Bronchial epithelial cell (primary cell): ENCODE results near the gene CEMIP2. TPM values are rescaled to one million over a fixed set of nuclear protein-coding genes. Genes with fewer than 3 reads are reported as not detected.
"Not testable (repeated sequence)": the region's sequence is repeated elsewhere in the genome, so short reads cannot be mapped to it uniquely, and the experiment has no call there.

Experiments used
- DNase-seq: peaks from one replicate; pipeline ENCODE4 v3.0.0-alpha.2; 2010; ENCODE audit warnings: low read depth
- FAIRE-seq: peaks from 2 replicates; lab custom pipeline; 2011; peaks lifted over from hg19 to GRCh38; lab: Jason Lieb, UNC
- H3K27me3 ChIP-seq: 2 replicates; pipeline ENCODE4 v1.5.1; 2011; ENCODE audit warnings: low read length; ENCODE audit not compliant: control insufficient read depth, insufficient read depth
- H3K36me3 ChIP-seq: 2 replicates; pipeline ENCODE4 v1.5.1; 2011; ENCODE audit warnings: low read length; ENCODE audit not compliant: control insufficient read depth, insufficient read depth
- H3K4me3 ChIP-seq: 2 replicates; pipeline ENCODE4 v1.5.1; 2011; ENCODE audit warnings: mild to moderate bottlenecking, low read depth, low read length, control low read depth
- CTCF ChIP-seq: IDR thresholded peaks from 2 replicates; pipeline ENCODE4 v1.5.1; 2011; ENCODE audit warnings: mild to moderate bottlenecking, moderate library complexity, low read length, control low read depth, inconsistent platforms; ENCODE audit not compliant: insufficient read depth, severe bottlenecking
- total RNA-seq: library from RNA; depleted of rRNA; stranded (reverse); fragments of >200 nt; gene quantifications from 2 replicates; pipeline ENCODE4 v1.2.1, GENCODE V29; 2014

Gene CEMIP2
- total RNA-seq, 1 donor from 2014 or later = 37.6 TPM

- DNase-seq (peak; percentile 52), FAIRE-seq (no peak)
- no peaks in the 10 kb centered on the region for H3K27me3 ChIP-seq
- no peaks in the 10 kb centered on the region for H3K36me3 ChIP-seq
- no peak overlapping the region for H3K4me3 ChIP-seq
- TF ChIP-seq CTCF = no peak
Observed at GRCh38 chr9:71665247-71665646, 103.1 kb downstream of the CEMIP2 start.

DNA sequence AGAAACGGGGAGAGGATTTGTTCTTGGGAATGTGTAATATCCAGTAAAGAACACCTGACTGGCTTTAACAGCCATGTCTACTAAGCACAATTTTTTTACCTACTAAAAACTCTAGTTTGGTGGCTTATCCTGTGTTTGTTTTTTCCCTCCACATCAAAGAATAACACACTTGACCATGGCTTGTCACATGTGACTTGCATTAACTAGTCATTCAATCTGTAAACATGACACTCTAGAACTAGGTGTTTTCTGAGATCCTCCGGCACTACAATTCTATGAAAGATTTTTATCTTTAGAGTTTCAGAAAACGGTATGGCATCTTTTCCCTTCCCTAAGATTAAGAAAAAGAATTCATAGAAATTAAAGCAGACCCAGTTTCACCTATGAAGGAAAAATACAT lies 103.7 kb downstream of the CEMIP2 start:
- Histone ChIP-seq H3K36me3 (no peaks in the 10 kb centered on the region), H3K4me3 (no peak overlapping the region), H3K27me3 (no peaks in the 10 kb centered on the region)
- DNase-seq (no peak), FAIRE-seq (no peak)
- no peak for TF ChIP-seq CTCF

GRCh38 chr9:71663931-71664459 lies 104.3 kb downstream of the CEMIP2 start:
- H3K4me3 ChIP-seq = no peak overlapping the region
- no peak for FAIRE-seq
- no peak for DNase-seq
- H3K36me3 ChIP-seq = no peaks in the 10 kb centered on the region
- no peaks in the 10 kb centered on the region for H3K27me3 ChIP-seq
- TF ChIP-seq CTCF = no peak

DNA sequence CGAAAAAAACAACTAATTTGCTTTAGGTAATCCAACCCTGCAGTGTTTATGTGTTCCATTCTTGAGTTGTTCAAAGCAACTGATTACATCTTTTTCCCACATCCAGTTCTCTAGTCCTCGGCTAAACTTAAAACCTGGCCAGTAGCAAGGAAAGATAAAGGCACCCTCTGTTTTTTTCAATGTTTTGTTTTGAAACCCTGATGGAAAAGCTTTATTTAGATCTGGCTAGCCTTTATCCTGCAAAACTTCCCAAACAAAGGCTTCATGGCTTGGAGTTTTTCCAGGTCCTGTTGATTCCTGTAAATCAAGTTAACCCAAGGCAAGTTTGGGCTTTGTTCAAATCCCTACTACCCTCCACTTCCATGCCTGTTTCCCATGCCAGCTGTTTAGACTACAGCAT lies 105.1 kb downstream of the CEMIP2 start:
- no peak for TF ChIP-seq CTCF
- FAIRE-seq (no peak), DNase-seq (no peak)
- no peak overlapping the region for H3K4me3 ChIP-seq
- no peaks in the 10 kb centered on the region for H3K36me3 ChIP-seq
- no peaks in the 10 kb centered on the region for H3K27me3 ChIP-seq

DNA sequence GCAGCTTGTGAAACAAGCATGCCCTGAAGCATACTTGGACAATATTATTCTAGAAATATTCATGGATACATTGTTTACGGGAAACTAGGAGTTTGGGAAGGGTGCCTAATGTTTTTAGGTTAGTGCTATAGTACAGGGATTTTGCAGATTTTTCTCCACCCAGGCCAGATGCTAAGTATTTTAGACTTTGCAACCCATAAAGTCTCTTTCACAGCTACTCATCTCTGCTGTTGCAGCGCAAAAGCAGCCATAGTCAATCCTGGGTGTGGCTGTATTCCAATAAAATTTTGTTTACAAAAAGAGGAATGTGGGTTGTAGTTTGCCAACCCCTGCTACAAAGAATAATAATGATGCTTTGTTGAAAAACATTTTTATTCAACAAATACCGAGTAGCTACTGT lies 106.2 kb downstream of the CEMIP2 start:
- no peak for FAIRE-seq
- DNase-seq = no peak
- Histone ChIP-seq H3K36me3 (no peaks in the 10 kb centered on the region), H3K27me3 (no peaks in the 10 kb centered on the region), H3K4me3 (no peak overlapping the region)
- TF ChIP-seq CTCF = no peak

- H3K27me3 ChIP-seq, FAIRE-seq, DNase-seq, H3K4me3 ChIP-seq, H3K36me3 ChIP-seq: not testable (repeated sequence)
Observed at GRCh38 chr9:71657276-71657675, 111.0 kb downstream of the CEMIP2 start.
